Heart left ventricle (tissue), 13 donors: ENCODE data around the gene PDE9A.

Experiments
- CTCF ChIP-seq, 12 donors: fragments of 200-600 bp; sonication (generic) in 4 of 12; IDR thresholded peaks; one replicate each; pipeline versions ENCODE4 v1.5.0 to v1.8.0; 2018 to 2022; ENCODE audit warnings: antibody characterized with exemption in 12 of 12, mild to moderate bottlenecking in 5 of 12
- POLR2A ChIP-seq, 2 donors: fragments of 450-650 bp; IDR thresholded peaks; one replicate each; pipeline ENCODE4 v1.6.1; 2017; ENCODE audit warnings: antibody characterized with exemption in 2 of 2, mild to moderate bottlenecking in 2 of 2, moderate library complexity in 2 of 2
- donor health status: ischemic (EF 13 %, LVEDD 7.1; RV severe dilation, severe dysfunction).
- donor health status: DM: no; HTN: yes; CAD: no.
- donor health status: DM: no; HTN: no; CAD: no.
- donor health status: ischemic (EF 25% LVEDD 6.9; RV normal size, moderate dysfunction).
- donor health status: ischemic (EF 25% LVEDD 5.7; RV mildly dilated, moderate dysfunction).
- donor health status: ischemic (EF 35%, LVEDD 5.7; RV mildly dilated, moderate dysfunction).
- donor health status: nonischemic (EF 11% LVEDD 7.7; RV severe dilation, severe dysfunction).
- donor health status: DM: yes; HTN: yes; CAD: no.
- donor health status: PGD.
- donor health status: ischemic (EF 29% LVEDD 5.4; RV normal size, mild dysfunction).
- donor health status: nonischemic (EF 23%, LVEDD 6.1; RV moderate dilation, normal function).

GRCh38 chr21:42754270-42754933 is 101.0 kb downstream of the PDE9A start:
- TF ChIP-seq POLR2A (IDR thresholded peaks at IDR 0.05) (no peak), CTCF (IDR thresholded peaks at IDR 0.05) (no peak)
